OCI-M2 (cell line): ENCODE results near the gene UBE2O.

Source experiments
- DNase-seq: peaks from one replicate; lab custom pipeline; 2025; ENCODE audit not compliant: unreplicated experiment; lab: John Stamatoyannopoulos, UW

Gene UBE2O

GRCh38 chr17:76442341-76443338 lies 10.3 kb downstream of the UBE2O start:
- DNase-seq, result no peak

DNA sequence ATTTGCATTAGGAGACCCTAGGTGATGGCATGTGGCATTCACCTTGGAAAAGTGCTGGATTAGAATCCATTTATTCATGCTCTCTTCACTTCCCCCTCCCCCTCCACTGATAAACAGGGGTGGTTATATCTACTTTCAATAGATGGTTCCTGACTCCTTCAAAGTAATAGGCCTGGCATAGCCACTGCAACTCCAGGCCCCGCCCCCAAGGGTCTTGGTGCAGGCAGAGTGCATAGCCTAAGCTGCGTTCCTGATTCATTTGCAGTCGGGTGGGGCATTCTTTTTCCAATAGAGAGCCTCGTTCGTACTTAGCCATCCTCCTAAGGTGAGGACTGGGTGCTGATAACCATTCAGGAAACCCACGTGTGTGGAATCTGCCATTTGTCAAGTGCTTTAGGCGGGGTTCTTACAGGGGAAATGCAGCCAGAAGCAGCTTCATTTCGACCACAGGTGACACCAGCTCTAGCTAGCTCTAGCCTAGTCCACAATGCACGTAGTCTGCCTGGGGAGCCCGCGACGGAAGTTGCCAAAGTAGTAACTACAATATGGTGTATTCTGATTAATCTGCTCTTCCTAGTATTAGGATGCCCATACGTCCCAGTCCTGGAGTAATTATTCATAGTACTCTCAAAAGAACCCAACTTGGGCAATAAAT lies 11.1 kb downstream of the UBE2O start:
- DNase-seq, result no peak

DNA sequence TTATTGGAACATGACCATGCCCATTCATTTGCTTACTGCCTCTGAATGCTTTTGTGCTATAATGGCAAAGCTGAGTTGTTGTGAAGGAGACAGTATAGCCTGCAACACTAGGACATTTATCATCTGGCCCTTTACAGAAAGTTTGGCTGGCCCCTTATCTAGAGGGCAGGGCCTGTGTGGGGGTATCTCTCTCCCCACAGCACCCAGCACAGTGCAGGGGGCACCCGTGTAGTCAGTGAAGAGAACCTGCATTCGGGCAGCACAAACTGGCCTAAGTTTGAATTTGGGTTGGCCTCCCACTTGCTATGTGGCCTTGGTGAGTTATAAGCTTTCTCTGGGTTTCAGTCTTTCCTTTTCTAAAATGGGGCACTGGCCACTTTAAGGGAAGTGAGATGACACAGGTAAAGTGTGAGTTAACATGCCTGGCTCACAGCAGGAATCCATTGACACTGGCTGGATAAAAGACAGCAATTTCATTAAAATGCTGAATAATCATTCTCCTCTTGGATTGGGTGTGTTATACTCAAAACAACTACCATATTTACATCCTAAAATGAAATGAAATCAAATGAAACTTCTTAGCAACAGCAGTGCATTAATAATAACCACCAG lies 12.1 kb downstream of the UBE2O start:
- DNase-seq, result no peak

GRCh38 chr17:76439314-76439928 lies 13.5 kb downstream of the UBE2O start:
- DNase-seq, result no peak

GRCh38 chr17:76438906-76439305 lies 14.0 kb downstream of the UBE2O start:
- DNase-seq, result no peak

DNA sequence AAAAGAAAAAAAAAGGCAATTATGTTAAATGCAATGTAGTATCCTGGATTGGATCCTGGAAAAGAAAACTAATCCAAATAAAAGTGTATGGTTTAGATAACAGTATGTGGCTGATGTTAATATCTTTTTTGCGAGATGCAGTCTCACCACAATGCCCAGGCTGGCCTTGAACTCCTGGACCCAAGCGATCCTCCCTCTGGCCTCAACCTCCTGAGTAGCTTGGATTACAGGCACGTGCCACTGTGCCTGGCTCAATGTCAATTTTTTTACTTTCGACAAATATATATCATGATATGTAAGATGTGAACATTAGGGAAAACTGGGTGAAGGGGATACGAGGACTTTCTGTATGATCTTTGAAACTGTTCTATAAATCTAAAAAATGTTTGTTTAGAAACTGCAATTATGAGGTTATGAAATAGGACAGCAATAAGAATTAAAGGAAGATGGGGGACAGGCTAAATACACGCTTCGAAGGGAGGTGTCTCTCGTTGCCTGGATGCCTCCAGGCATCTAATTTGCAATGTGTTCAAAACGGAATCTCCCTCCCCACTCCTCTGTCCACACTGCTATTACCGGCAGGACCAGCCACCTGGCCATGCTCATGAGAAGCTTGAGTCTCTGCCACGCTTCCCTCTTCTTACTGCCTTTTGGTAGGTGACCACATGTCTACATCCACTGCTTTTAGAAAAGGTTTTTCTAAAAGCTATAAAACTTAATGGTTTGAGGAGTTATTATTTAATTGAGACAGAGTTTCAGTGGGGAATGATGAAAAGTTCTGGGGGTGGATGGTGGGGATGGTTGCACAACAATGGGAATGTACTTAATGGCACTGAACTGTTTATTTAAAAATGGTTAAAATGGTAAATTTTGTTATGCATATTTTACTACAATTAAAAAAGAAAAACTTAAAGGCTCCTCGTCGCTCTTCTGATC lies 15.2 kb downstream of the UBE2O start:
- no peak for DNase-seq

- DNase-seq, result no peak
Measured at GRCh38 chr17:76435751-76436150, 17.2 kb downstream of the UBE2O start.

GRCh38 chr17:76434870-76435269 lies 18.1 kb downstream of the UBE2O start:
- no peak for DNase-seq

DNA sequence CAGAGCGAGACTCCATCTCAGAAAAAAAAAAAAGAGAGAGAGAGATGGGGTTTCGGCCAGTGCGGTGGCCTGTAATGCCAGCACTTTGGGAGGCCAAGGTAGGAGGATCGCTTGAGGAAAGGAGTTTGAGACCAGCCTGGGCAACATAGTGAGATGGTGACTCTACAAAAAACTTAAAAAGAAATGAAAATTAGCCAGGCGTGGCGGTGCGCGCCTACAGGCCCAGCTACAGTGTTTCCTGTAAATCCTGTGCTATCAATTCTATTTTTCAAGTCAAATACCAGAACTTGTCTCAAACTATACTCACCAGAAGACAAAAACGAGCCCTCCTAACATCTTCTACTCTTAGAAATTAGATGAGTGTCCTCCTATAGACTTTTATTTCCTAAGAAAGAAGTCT lies 19.3 kb downstream of the UBE2O start:
- no peak for DNase-seq

GRCh38 chr17:76432712-76433336 lies 20.1 kb downstream of the UBE2O start:
- no peak for DNase-seq

- DNase-seq, result no peak
Measured at GRCh38 chr17:76432004-76432403, 20.9 kb downstream of the UBE2O start.

- DNase-seq, result no peak
Measured at GRCh38 chr17:76431509-76431908, 21.4 kb downstream of the UBE2O start.

DNA sequence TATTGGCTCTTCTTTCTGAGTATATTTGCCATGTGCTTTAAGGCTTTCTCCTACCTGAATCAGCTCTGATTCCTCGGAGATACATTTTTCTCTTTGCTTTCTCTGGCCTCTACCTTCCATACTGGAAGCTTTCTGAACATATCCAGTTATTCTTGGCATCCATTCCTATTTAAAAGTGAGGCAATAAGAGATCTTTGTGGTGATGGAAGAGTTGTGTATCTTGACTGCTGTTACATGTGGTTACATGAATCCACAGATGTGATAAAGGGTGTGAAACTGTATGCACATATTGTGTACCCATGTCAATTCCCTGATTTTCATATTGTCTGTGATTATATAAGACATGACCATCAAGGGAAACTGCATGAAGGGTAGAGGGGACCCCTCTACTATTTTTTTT lies 24.4 kb downstream of the UBE2O start:
- no peak for DNase-seq

DNA sequence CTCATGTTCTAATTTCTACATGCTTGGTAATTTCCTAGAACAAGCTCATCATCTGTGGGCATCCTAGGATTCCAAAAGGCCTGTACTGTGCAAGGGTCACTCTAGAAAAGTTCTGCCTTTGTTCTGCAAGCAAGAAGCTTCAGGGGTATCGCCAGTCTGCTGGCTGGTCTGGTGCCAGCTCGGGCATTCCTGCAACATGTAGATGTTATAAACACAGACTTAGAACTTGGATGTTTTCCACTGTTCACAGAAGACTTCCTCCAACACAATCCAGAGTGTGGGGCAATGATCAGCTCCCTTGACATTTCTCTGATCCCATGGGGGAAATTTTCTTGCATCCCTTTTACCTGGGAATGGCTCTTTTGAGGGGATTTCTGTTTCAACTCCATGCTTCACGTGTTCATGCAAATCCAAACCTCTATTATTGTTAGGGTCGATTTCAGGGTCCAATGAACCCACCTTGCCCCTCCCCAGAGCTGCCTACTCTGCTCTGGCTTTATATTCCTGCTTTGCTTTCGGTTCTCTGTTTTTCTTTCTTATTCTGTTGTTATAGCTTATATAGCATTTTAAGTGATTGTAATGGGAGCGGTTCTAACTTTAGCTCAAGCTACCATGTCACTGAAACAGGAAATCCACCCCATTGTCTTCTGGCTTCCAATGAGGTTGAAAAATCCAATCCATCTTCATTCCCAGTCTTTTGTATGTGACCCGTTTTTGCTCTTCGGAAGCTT lies 25.3 kb downstream of the UBE2O start:
- DNase-seq, result no peak

DNA sequence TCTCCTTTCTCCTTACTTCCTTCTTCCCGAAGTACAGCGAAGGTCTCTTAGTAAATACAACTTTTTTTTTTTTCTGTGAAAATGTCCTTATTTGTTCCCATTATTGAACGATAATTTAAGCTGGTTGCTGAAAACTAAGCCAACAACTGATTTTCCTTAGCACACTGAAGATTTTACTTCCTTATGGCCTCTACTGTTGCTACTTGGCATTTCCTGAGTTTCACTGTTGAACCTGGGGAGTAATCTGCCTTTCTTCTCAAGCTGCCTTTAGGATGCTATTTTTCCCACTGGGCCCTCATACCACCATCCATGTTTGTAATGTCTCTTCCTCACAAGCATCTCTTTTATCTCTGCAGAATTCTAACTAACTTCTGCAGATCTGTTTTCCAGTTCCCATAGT lies 26.1 kb downstream of the UBE2O start:
- no peak for DNase-seq

- DNase-seq, result no peak
Measured at GRCh38 chr17:76422860-76423259, 30.1 kb downstream of the UBE2O start.

DNA sequence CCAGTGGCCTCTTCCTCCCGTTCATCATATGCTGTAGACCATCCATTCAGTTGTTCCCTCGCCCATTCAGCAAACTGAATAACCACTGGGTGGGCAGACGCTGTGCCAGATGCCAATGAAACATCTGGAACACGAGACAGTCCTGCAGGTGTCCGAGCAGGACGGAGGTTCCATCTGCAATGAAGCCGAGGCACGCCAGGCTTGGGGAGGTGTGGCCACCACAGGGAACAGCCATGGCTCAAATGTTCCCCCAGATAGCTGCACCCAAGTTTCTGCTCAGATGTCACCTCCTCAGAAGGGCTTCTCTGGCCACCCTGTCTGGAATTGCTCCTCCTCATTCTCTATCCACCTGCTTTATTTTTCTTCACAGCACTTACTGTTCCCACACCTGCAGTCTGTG lies 30.5 kb downstream of the UBE2O start:
- DNase-seq, result no peak

GRCh38 chr17:76421044-76421407 lies 31.9 kb downstream of the UBE2O start:
- no peak for DNase-seq

DNA sequence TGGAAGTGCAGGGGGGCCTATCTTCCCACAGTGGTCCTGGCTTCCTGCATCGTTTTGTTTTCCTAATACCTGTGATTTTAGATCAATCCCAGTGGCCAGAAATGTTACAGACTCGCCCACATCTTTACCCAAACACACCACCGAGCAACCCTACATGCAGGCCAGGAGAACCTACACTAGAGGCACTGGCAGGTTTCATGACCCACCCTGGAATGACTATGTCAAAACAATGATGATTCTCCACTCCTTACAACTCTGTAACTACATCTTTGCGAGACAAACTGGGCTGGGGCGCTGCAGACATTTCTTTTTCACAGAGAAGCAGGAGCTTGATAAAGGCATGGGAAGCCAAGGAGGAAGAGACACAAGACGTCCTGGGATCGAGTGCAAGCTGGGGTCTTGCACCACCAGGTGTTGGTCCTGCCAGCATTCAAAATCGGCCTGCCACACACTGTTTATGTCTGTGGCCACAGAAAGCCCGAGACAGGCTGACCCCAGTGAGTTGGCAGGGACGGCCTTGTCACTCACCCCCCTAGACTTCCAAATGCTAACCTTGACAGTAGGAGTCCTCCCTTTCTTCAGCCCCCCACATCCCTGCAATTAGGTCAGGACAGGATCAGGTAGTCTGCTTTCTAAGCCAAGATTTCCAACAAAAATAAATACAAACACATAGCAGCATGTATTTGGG lies 32.5 kb downstream of the UBE2O start:
- DNase-seq, result no peak
